Fibroblast of lung (primary cell): ENCODE results near the gene ARAP2. TPM values are rescaled to one million over a fixed set of nuclear protein-coding genes. Genes with fewer than 3 reads are reported as not detected.

Source experiments
- DNase-seq, 2 donors: peaks; one replicate each; pipeline versions ENCODE4 v3.0.0 to v3.0.0-alpha.2; 2010; ENCODE audit warnings: low read depth in 2 of 2
- H2AFZ ChIP-seq: 2 replicates; pipeline ENCODE4 v1.5.1; 2012; ENCODE audit warnings: low read length, control low read depth, inconsistent platforms
- H3K27ac ChIP-seq: 2 replicates; pipeline ENCODE4 v1.5.1; 2011; ENCODE audit warnings: low read length, control low read depth; ENCODE audit not compliant: insufficient read depth
- H3K27me3 ChIP-seq: 2 replicates; pipeline ENCODE4 v1.5.1; 2011; ENCODE audit warnings: mild to moderate bottlenecking, low read length; ENCODE audit not compliant: control insufficient read depth, insufficient read depth
- H3K36me3 ChIP-seq: 2 replicates; pipeline ENCODE4 v1.5.1; 2011; ENCODE audit warnings: low read length; ENCODE audit not compliant: control insufficient read depth, insufficient read depth
- H3K4me1 ChIP-seq: 2 replicates; pipeline ENCODE4 v1.5.1; 2011; ENCODE audit warnings: low read length; ENCODE audit not compliant: control insufficient read depth, insufficient read depth; ENCODE audit errors: extremely low read depth
- H3K4me2 ChIP-seq: 2 replicates; pipeline ENCODE4 v1.5.1; 2011; ENCODE audit warnings: low read length, control low read depth; ENCODE audit not compliant: insufficient read depth; ENCODE audit errors: extremely low read depth
- H3K4me3 ChIP-seq, 4 experiments: fragments of 200-600 bp in 1 of 4; sonication (generic) in 1 of 4; replicated peaks in 1 of 4; 2 replicates each; pipeline ENCODE4 v1.5.1; 2011 to 2016; ENCODE audit warnings: low read length in 4 of 4, low read depth in 3 of 4, mild to moderate bottlenecking in 3 of 4, control low read depth in 2 of 4, inconsistent platforms in 1 of 4, mixed read lengths in 1 of 4; ENCODE audit not compliant: insufficient read depth in 1 of 4; ENCODE audit errors: control extremely low read depth in 1 of 4
- H3K79me2 ChIP-seq: 2 replicates; pipeline ENCODE4 v1.5.1; 2012; ENCODE audit warnings: mild to moderate bottlenecking, low read length, inconsistent platforms; ENCODE audit not compliant: control insufficient read depth, insufficient read depth
- H3K9ac ChIP-seq: 2 replicates; pipeline ENCODE4 v1.5.1; 2011; ENCODE audit warnings: mild to moderate bottlenecking, low read length, control low read depth; ENCODE audit not compliant: insufficient read depth
- H3K9me3 ChIP-seq: 2 replicates; pipeline ENCODE4 v1.5.1; 2012; ENCODE audit warnings: low read depth, low read length; ENCODE audit not compliant: control insufficient read depth, insufficient read depth
- H4K20me1 ChIP-seq: 2 replicates; pipeline ENCODE4 v1.5.1; 2011; ENCODE audit warnings: low read length; ENCODE audit not compliant: control insufficient read depth, insufficient read depth; ENCODE audit errors: extremely low read depth
- EZH2 ChIP-seq: IDR thresholded peaks from 2 replicates; pipeline ENCODE4 v1.5.1; 2012; ENCODE audit warnings: low read length, control low read depth, mild to moderate bottlenecking; ENCODE audit errors: missing control alignments
- polyA plus RNA-seq, 2 donors: library from polyadenylated mRNA; depleted of rRNA in 1 of 2; stranded (reverse) in 1 of 2; unstranded in 1 of 2; fragments of >200 nt; gene quantifications; 2 replicates each; pipeline ENCODE4 v1.2.1, GENCODE V29; 2011 to 2012; ENCODE audit warnings: missing spikeins in 1 of 2
- total RNA-seq: library from RNA; depleted of rRNA; stranded (reverse); fragments of >200 nt; gene quantifications from 2 replicates; pipeline ENCODE4 v1.2.1, GENCODE V29; 2014
- TF ChIP-seq, protein P1 (sequence below), 2 donors: IDR thresholded peaks in 1 of 2; conservative IDR thresholded peaks in 1 of 2; 1 replicate in 1 of 2; 2 replicates in 1 of 2; pipeline ENCODE4 v1.5.1; 2011 to 2012; ENCODE audit warnings: low read length in 2 of 2, control low read depth in 1 of 2, inconsistent platforms in 1 of 2, low read depth in 1 of 2, mild to moderate bottlenecking in 1 of 2

Gene ARAP2
- total and polyA plus RNA-seq, 2 donors (not counting 1 experiment from before 2014, with no cell fraction given) = 0.05 to 3.0 TPM

DNA sequence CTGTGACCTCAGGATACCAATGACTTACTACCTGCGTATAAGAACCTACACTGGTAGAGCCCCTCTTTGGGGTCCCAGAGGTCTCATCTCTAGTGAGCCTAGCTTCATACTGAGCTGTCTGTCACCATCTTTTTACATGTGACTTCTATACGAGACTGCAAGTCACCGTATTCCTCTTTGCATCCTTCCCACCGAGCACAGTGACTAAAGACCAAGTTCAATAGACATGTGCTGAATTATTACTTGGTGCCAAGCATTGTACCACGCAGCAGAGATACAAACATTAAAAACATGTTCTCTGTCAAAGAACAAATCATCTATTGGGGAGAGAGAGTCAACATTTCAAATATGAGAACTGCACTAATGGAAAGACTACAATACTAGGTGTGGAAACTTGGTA is 16.4 kb downstream of the ARAP2 start:
- Histone ChIP-seq H3K9ac (no peak overlapping the region), H3K4me2 (no peak overlapping the region), H3K4me3 (no peak overlapping the region), H3K27ac (no peak overlapping the region), H3K27me3 (no peaks in the 10 kb centered on the region), H3K79me2 (no peaks in the 10 kb centered on the region), H2AFZ (no peak overlapping the region), H3K4me1 (no peaks in the 10 kb centered on the region), H3K36me3 (no peaks in the 10 kb centered on the region), H4K20me1 (no peaks in the 10 kb centered on the region), H3K9me3 (no peaks in the 10 kb centered on the region)
- no peak for TF ChIP-seq EZH2
- TF ChIP-seq, protein P1, sequence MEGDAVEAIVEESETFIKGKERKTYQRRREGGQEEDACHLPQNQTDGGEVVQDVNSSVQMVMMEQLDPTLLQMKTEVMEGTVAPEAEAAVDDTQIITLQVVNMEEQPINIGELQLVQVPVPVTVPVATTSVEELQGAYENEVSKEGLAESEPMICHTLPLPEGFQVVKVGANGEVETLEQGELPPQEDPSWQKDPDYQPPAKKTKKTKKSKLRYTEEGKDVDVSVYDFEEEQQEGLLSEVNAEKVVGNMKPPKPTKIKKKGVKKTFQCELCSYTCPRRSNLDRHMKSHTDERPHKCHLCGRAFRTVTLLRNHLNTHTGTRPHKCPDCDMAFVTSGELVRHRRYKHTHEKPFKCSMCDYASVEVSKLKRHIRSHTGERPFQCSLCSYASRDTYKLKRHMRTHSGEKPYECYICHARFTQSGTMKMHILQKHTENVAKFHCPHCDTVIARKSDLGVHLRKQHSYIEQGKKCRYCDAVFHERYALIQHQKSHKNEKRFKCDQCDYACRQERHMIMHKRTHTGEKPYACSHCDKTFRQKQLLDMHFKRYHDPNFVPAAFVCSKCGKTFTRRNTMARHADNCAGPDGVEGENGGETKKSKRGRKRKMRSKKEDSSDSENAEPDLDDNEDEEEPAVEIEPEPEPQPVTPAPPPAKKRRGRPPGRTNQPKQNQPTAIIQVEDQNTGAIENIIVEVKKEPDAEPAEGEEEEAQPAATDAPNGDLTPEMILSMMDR (conservative IDR thresholded peaks at IDR 0.05 in 1 of 2, IDR thresholded peaks at IDR 0.05 in 1 of 2; ENCODE audit: low read depth in 1 of 2, low read length in 2 of 2) = no peak
- DNase-seq = no peak

DNA sequence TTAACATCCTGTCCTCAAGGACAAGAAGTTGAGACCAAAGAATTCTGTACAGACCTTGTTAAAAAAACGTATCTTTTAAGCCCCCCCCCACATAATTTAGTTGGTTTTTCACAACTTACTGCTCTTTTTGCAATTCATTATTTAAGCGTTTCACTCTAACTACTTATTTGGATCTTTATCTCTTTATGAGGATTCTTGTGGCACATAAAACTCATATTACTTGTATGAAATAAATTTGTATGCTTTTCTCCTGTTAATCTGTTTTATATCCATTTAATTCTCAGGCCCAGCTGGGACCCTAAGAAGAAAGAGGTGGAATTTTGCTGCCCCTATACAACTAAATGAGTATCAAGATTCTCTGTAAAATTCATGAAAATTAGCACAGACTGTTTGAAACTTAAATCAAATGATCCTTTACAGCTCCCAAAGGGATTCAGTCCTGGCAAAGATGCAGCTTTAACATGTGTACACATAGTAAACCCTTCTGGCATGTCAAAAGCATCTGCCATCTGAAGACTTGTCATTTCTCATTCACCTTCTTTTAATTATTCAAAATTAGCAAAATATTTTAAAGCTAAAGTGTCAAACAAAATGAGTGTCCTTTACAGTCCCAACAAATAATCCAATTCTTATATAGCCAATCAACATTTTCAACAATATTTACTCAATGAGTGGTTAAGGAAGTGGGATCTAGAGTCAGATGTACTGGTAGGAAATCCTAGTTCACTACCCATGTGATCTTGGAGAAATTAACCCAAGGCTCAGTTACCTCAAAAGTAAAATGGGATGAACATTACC is 17.7 kb downstream of the ARAP2 start:
- no peak for TF ChIP-seq EZH2
- TF ChIP-seq, protein P1 (conservative IDR thresholded peaks at IDR 0.05 in 1 of 2, IDR thresholded peaks at IDR 0.05 in 1 of 2; ENCODE audit: low read depth in 1 of 2, low read length in 2 of 2) = no peak
- Histone ChIP-seq H3K27me3 (no peaks in the 10 kb centered on the region), H3K4me3 (no peak overlapping the region), H3K27ac (no peak overlapping the region), H2AFZ (no peak overlapping the region), H3K79me2 (no peaks in the 10 kb centered on the region), H3K4me2 (no peak overlapping the region), H3K4me1 (no peaks in the 10 kb centered on the region), H4K20me1 (no peaks in the 10 kb centered on the region), H3K9me3 (no peaks in the 10 kb centered on the region), H3K9ac (no peak overlapping the region), H3K36me3 (no peaks in the 10 kb centered on the region)
- no peak for DNase-seq

DNA sequence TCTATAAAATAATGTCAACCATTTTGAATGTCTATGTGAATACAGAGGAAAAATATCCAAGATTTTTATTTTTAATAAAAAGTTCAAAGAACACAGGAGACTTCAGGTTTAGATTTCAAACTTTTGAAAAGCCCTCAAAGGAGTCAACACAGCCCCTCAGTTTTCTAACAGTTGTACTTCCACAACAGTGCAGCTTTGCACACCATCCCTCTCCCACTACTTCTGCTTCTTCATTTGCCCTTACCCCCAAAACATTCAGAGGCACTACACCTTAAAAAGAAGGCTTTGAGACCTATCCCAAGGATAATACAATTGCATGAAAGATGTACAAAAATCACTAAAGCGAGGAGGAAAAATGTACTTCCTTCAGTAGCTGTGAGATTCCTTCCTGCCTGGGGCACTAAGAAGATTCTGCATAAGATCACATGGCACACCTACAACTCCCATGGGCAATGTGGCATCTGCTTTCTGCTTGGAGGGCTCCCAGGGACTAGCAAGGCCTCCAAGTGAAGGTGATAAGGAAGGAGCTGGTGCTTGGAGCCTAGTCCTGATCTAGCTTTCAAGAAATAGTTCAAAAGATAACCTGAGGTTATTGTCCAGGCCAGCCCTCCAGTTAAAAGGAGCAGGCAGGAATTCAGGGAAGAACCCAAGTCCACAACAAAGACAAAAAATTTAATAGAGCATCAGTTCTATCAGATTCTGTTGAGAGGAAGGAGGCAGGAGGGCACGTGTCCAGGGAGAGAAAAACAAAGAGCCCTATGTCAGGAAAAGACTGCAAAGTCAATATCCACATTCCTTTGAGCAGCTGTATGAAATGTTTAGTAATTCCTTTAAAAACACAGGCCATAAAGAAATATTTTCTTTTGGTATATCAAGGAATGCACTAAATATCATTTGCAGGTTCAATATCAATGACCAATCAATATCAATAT is 19.1 kb downstream of the ARAP2 start:
- TF ChIP-seq EZH2 = no peak
- TF ChIP-seq, protein P1 (conservative IDR thresholded peaks at IDR 0.05 in 1 of 2, IDR thresholded peaks at IDR 0.05 in 1 of 2; ENCODE audit: low read depth in 1 of 2, low read length in 2 of 2) = no peak
- no peaks in the 10 kb centered on the region for H3K9me3 ChIP-seq
- H3K4me3 ChIP-seq = no peak overlapping the region
- H3K27me3 ChIP-seq = no peaks in the 10 kb centered on the region
- H3K27ac ChIP-seq = no peak overlapping the region
- no peaks in the 10 kb centered on the region for H4K20me1 ChIP-seq
- H3K4me1 ChIP-seq = no peaks in the 10 kb centered on the region
- H3K36me3 ChIP-seq = no peaks in the 10 kb centered on the region
- no peak overlapping the region for H3K4me2 ChIP-seq
- no peak for DNase-seq
- H3K9ac ChIP-seq = no peak overlapping the region
- H3K79me2 ChIP-seq = no peaks in the 10 kb centered on the region
- H2AFZ ChIP-seq = no peak overlapping the region
